A673 (cell line): ENCODE measurements around the gene GPBP1. TPM values are rescaled to one million over a fixed set of nuclear protein-coding genes. Genes with fewer than 3 reads are reported as not detected.

Experiments used
- BruUV-seq: library from RNA; stranded (reverse); fragments of 400-500 nt; replicated peaks from 2 replicates; lab custom pipeline; 2021; lab: Mats Ljungman, UMichigan
- CTCF ChIA-PET: fragments of 300-600 bp; sonication (Branson Sonifier 250); formaldehyde crosslinking; loops from one replicate; lab custom pipeline; 2022; ENCODE audit warnings: antibody characterized with exemption; lab: Charles Lee
- POLR2A ChIA-PET: fragments of 300-600 bp; sonication (Branson Sonifier 250); formaldehyde crosslinking; loops from one replicate; lab custom pipeline; 2022; ENCODE audit warnings: antibody characterized with exemption; ENCODE audit not compliant: low non-redundant PET; lab: Charles Lee
- DNase-seq: peaks from one replicate; pipeline ENCODE4 v3.0.0-alpha.2; 2015; ENCODE audit warnings: low spot score
- H3K27ac ChIP-seq: fragments of 200-600 bp; sonication (generic); 2 replicates; pipeline ENCODE4 v1.5.1; 2016; ENCODE audit warnings: mixed run types, low read depth, mild to moderate bottlenecking, mixed read lengths, antibody characterized with exemption, low read length; ENCODE audit not compliant: poor library complexity, severe bottlenecking
- H3K27me3 ChIP-seq: fragments of 200-600 bp; sonication (generic); replicated peaks from 2 replicates; pipeline ENCODE4 v1.6.1; 2017; ENCODE audit warnings: mixed run types, low read depth, mild to moderate bottlenecking, mixed read lengths, antibody characterized with exemption, low read length; ENCODE audit not compliant: insufficient read depth, poor library complexity
- H3K36me3 ChIP-seq: fragments of 200-600 bp; sonication (generic); 2 replicates; pipeline ENCODE4 v1.6.1; 2016; ENCODE audit warnings: mixed run types, mild to moderate bottlenecking, mixed read lengths, antibody characterized with exemption, low read length; ENCODE audit not compliant: insufficient read depth, poor library complexity, severe bottlenecking
- H3K4me1 ChIP-seq: fragments of 200-600 bp; sonication (generic); 2 replicates; pipeline ENCODE4 v1.6.1; 2017; ENCODE audit warnings: mixed run types, mild to moderate bottlenecking, mixed read lengths, antibody characterized with exemption, low read length; ENCODE audit not compliant: insufficient read depth, poor library complexity, severe bottlenecking
- H3K4me3 ChIP-seq: fragments of 200-600 bp; sonication (generic); 2 replicates; pipeline ENCODE4 v1.5.1; 2016; ENCODE audit warnings: low read depth, mixed run types, mild to moderate bottlenecking, mixed read lengths, low read length; ENCODE audit not compliant: poor library complexity, severe bottlenecking
- H3K9me3 ChIP-seq: fragments of 200-600 bp; sonication (generic); 2 replicates; pipeline ENCODE4 v1.6.1; 2016; ENCODE audit warnings: mixed run types, low read depth, mild to moderate bottlenecking, mixed read lengths, antibody characterized with exemption, low read length; ENCODE audit not compliant: poor library complexity, severe bottlenecking
- EZH2 ChIP-seq: fragments of 200-600 bp; sonication (generic); IDR thresholded peaks from 2 replicates; pipeline ENCODE4 v1.6.1; 2017; ENCODE audit warnings: borderline replicate concordance, low read depth, mild to moderate bottlenecking, mixed read lengths, antibody characterized with exemption, low read length; ENCODE audit not compliant: poor library complexity, severe bottlenecking
- intact Hi-C: fragments of 100-400 bp; cut with micrococcal nuclease; formaldehyde crosslinking; loops from one replicate; pipeline ENCODE4 v1.10.0; 2022; ENCODE audit not compliant: unreplicated experiment
- total RNA-seq: library from RNA; stranded (reverse); gene quantifications from 2 replicates; pipeline ENCODE4 v1.2.3, GENCODE V29; 2021
- TF ChIP-seq, protein P1 (sequence below): fragments of 300-800, 200-600 bp; sonication (generic); conservative IDR thresholded peaks from 2 replicates; pipeline ENCODE4 v1.5.1; 2017; ENCODE audit warnings: low read depth, mild to moderate bottlenecking, antibody characterized with exemption, low read length, moderate library complexity, mixed read lengths

Gene GPBP1
- total RNA-seq, 1 experiment from 2014 or later: 85.5 TPM

GRCh38 chr5:57174890-57175510 lies 1.1 kb downstream of the GPBP1 start:
- Histone ChIP-seq H3K4me1 (peaks cover 11% of the 10 kb centered on the region), H3K9me3 (no peaks in the 10 kb centered on the region), H3K27me3 (no peaks in the 10 kb centered on the region), H3K36me3 (peaks cover 14% of the 10 kb centered on the region), H3K4me3 (peak overlapping the region; percentile 88), H3K27ac (peak overlapping the region; percentile 99)
- no TSS peak for BruUV-seq
- DNase-seq: no peak
- intact Hi-C loops: loop anchor here (5.0 kb wide), 1 partner anchor 47 kb away; no protein-coding TSS in a partner anchor
- POLR2A ChIA-PET: no interaction called here
- TF ChIP-seq, protein P1, sequence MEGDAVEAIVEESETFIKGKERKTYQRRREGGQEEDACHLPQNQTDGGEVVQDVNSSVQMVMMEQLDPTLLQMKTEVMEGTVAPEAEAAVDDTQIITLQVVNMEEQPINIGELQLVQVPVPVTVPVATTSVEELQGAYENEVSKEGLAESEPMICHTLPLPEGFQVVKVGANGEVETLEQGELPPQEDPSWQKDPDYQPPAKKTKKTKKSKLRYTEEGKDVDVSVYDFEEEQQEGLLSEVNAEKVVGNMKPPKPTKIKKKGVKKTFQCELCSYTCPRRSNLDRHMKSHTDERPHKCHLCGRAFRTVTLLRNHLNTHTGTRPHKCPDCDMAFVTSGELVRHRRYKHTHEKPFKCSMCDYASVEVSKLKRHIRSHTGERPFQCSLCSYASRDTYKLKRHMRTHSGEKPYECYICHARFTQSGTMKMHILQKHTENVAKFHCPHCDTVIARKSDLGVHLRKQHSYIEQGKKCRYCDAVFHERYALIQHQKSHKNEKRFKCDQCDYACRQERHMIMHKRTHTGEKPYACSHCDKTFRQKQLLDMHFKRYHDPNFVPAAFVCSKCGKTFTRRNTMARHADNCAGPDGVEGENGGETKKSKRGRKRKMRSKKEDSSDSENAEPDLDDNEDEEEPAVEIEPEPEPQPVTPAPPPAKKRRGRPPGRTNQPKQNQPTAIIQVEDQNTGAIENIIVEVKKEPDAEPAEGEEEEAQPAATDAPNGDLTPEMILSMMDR: no peak
- no peak for TF ChIP-seq EZH2
- CTCF ChIA-PET: no interaction called here

GRCh38 chr5:57175551-57176309 lies 1.9 kb downstream of the GPBP1 start:
- TSS peak; percentile 23 for BruUV-seq
- Histone ChIP-seq H3K4me1 (peaks cover 11% of the 10 kb centered on the region), H3K36me3 (peaks cover 14% of the 10 kb centered on the region), H3K27ac (peak overlapping the region; percentile 99), H3K27me3 (no peaks in the 10 kb centered on the region), H3K9me3 (no peaks in the 10 kb centered on the region), H3K4me3 (peak overlapping the region; percentile 88)
- peak; percentile 21 for DNase-seq
- TF ChIP-seq, protein P1: no peak
- no peak for TF ChIP-seq EZH2
- ChIA-PET CTCF (no interaction called here), POLR2A (no interaction called here)
- intact Hi-C loops: loop anchor here (5.0 kb wide), 1 partner anchor 47 kb away; no protein-coding TSS in a partner anchor

GRCh38 chr5:57176350-57176857 lies 2.5 kb downstream of the GPBP1 start:
- no peak for DNase-seq
- ChIA-PET POLR2A (no interaction called here), CTCF (no interaction called here)
- intact Hi-C loops: loop anchor here (5.0 kb wide), 1 partner anchor 46 kb away; no protein-coding TSS in a partner anchor
- no peak overlapping the region for H3K27ac ChIP-seq
- no peaks in the 10 kb centered on the region for H3K27me3 ChIP-seq
- peak overlapping the region; percentile 88 for H3K4me3 ChIP-seq
- H3K36me3 ChIP-seq: peaks cover 14% of the 10 kb centered on the region
- no TSS peak for BruUV-seq
- TF ChIP-seq, protein P1: no peak
- TF ChIP-seq EZH2: no peak
- no peaks in the 10 kb centered on the region for H3K9me3 ChIP-seq
- H3K4me1 ChIP-seq: peaks cover 11% of the 10 kb centered on the region
